ENCODE results near the gene AKNA.
A peak's percentile ranks its signal among the peaks of the same experiment; 100 is the strongest.

Gene AKNA, protein sequence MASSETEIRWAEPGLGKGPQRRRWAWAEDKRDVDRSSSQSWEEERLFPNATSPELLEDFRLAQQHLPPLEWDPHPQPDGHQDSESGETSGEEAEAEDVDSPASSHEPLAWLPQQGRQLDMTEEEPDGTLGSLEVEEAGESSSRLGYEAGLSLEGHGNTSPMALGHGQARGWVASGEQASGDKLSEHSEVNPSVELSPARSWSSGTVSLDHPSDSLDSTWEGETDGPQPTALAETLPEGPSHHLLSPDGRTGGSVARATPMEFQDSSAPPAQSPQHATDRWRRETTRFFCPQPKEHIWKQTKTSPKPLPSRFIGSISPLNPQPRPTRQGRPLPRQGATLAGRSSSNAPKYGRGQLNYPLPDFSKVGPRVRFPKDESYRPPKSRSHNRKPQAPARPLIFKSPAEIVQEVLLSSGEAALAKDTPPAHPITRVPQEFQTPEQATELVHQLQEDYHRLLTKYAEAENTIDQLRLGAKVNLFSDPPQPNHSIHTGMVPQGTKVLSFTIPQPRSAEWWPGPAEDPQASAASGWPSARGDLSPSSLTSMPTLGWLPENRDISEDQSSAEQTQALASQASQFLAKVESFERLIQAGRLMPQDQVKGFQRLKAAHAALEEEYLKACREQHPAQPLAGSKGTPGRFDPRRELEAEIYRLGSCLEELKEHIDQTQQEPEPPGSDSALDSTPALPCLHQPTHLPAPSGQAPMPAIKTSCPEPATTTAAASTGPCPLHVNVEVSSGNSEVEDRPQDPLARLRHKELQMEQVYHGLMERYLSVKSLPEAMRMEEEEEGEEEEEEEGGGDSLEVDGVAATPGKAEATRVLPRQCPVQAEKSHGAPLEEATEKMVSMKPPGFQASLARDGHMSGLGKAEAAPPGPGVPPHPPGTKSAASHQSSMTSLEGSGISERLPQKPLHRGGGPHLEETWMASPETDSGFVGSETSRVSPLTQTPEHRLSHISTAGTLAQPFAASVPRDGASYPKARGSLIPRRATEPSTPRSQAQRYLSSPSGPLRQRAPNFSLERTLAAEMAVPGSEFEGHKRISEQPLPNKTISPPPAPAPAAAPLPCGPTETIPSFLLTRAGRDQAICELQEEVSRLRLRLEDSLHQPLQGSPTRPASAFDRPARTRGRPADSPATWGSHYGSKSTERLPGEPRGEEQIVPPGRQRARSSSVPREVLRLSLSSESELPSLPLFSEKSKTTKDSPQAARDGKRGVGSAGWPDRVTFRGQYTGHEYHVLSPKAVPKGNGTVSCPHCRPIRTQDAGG (N-terminal part only)

DNA sequence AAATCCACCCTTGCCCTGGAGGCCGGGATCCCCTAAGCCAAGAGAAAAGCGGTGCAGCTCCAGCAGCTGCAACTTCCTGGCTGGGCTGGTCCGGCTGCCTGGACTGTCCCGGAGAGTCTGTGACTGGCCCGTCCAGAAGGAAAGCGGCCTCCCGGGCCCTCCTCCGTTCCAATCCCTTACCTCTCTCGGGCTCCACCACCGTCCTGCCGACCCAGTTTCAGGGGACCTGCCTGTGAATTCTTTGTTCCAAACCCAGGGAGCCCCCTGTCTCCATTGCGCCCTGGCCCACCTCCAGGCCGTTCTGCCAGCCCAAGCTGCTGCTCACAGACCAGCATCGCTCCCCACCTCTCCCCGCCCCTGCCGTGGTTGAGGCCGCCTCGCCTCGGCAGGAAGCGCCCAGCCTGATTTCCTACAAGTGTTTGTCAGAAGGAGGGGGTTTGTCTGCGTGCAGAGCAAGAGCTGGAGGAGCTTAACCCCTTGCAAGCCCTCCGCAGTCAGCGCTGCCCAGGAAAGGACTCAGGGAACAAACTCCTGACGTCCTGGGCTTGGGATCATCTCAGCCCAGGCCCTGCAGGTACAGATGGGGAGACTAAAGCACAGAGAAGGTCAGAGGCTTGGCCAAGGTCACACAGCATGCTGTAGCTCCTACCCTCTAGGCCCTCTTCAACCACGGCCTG lies at the start of gene AKNA:
Gene AKNA (minus strand): TSS at position 303 of the 677 bp plus-strand sequence. CDS start 6,649 bp downstream, outside the sequence.
- peak; percentile 62 for DNase-seq (ENCODE audit: low spot score)

DNA sequence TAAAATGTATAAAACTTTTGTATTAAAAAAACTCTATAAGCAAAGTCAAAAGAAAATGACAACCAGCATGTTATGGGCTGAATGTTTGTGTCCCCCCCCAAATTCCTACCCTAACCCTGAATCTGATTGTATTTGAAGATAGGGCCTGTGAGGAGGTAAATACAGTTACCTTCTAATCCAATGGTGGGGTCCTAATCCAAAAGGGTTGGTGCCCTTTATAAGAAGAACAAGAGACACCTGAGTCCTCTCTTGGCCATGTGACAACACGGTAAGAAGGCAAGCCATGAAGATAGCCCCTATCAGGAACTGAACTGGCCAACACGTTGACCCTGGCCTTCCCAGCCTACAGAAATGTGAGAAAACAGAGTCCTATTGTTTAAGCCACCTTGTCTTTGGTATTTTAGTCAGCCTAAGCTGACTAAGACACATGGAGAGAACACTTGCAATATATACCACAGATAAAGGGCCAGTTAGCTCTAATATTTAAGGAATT lies 49.7 kb upstream of the AKNA start:
- DNase-seq (ENCODE audit: low spot score), result no peak

DNA sequence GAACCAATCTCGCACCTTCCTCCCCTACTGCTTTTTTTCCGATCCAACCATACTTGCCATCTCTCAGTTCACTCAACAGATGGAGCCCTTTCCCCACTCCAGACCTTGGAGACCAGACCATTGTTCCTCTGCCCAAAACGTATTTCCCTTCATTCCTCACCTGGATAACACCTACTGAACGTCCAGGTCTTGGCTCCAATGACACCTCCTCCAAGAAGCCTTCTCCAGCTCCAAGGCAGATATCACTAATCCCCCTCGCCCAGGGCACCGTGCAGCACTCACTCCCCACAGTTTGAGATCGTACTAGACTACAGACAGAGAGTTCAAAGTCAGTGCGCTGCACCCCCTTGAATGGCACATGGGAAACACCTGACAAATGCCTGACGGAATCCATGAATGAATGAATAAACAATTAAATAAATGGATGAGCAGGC lies 47.1 kb upstream of the AKNA start:
- DNase-seq (ENCODE audit: low spot score), result peak; percentile 72

DNA sequence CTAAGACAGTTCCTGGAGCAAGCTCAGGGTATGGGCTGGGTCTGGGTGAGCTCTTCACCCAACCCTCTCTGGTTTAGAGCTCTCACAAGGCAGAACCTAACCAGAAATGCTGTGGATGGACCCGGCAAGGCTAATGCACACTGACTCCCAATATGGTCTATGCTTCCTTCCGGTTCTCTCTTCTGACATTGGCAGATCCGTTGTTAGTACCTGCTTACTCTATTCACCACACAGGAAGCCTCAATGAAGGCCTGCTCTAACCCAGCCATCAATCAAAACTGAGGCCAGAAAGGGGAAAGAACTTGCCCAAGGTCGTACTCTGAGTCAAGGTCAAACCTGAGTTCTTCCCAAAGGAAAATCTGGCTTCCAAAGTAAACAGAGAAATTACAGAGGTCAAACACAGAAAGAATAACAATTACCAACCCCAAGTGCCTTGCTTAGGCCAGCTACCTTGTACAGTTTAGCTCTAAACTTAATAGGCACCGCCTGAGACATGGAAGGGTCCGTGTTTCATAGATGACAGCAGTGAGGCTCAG lies 46.0 kb upstream of the AKNA start:
- DNase-seq (ENCODE audit: low spot score), result no peak

DNA sequence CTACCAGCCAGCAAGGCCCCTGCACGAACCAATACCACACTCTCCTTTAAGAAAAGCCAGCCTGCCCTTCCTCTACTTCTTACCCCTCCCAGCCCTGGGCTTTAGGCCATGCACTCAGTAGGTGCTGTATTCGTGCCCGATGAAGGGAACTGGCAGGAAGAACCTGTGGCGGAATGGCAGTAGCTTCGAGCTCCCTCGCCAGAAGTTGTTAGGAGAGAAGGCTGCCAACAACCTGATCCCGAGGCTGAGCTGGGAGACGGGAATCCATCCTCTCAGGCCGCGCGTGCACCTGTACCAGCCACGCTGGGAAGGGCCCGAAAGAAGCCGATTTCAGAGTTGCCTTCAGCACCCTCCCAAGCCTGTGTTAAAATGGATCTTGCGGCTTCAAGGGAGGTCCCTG lies 45.3 kb upstream of the AKNA start:
- DNase-seq (ENCODE audit: low spot score), result no peak

DNA sequence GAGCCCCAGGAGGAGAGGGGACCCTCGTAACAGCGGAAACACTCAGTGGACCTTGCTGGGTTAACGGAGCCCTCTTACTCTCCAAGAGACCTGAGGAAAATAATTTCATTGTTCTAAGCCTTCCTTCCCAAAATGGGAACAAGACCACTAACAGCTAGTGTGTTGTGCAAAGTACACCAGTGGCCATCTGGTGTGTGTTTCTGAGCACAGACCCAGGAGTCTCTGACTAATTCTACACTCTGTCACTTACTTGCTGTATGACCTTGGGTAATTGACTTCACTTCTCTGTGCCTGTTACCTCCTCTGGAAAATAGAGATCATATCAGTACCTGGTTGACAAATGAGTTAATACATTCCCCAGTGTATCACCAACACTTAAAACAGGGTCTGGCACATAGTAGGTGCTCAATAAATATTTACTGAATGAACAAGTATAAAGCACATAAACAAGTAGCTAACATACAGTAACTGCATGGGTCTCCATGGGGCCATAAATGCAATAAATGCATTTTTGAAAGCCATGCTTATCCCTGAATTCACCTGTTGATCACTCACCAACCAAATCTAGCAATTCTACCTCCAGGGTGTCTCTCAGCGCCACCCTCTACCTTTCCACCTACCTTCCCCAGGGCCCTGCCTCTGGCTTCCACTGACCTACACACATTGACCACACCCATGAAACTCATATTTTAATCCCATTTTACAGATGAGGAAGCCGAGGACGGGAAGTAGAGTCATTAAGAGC lies 44.7 kb upstream of the AKNA start:
- no peak for DNase-seq (ENCODE audit: low spot score)

DNA sequence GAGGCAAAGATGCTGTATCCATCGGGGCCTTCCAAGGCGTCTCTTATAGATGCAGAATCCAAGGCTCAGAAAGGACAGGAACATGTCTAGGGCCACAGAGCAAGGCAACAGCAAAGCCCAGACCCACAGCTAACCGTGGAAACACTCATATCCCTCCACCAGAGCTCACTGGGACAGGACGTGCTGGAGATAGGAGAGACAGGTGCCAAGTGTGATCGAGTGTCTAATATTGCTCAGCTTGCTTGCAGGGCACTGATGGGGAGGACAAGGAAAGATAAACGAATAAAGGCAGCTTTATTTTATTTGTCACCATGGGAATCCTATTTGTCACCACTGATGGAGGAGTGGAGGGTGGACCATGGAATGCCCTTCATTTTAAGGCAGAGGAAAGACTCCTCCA lies 44.0 kb upstream of the AKNA start:
- no peak for DNase-seq (ENCODE audit: low spot score)

DNA sequence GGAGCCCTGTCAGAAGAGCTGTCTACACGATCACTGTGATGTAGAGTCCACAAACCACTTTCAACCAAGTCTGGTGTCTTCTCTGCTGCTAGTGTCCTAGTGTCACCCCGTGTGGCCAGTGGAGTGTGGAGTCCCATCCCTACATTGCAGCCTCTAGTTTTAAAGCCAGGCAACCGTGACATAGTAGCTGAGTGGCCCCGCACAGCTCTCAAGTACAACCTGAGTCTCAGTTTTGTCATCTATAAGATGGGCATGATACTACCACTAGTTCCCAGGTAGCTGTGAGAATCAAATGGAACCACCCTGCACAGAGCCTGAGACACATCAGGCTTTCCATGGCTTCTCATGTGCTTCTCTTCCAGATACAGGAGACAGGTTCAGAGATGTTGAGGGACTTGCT lies 43.2 kb upstream of the AKNA start:
- DNase-seq (ENCODE audit: low spot score), result no peak

DNA sequence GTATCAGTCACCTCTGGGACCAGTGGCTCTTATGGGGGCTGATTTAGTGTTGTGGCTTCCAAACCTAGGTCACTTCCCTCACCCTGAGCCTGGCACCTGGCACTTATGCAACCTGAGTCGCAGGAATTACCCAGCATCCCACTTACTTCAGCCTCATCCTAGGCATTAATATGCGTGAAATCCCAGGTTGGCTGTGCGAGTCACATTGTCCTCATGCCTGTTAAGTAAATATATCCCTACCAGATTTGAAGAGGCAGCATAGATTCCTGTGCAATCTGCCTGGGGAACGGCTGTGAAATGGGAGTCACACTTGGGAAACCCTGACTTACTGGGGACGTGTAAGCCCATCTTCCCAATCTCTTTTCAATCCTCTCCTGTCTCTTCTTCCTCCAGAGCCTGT lies 42.7 kb upstream of the AKNA start:
- no peak for DNase-seq (ENCODE audit: low spot score)

DNA sequence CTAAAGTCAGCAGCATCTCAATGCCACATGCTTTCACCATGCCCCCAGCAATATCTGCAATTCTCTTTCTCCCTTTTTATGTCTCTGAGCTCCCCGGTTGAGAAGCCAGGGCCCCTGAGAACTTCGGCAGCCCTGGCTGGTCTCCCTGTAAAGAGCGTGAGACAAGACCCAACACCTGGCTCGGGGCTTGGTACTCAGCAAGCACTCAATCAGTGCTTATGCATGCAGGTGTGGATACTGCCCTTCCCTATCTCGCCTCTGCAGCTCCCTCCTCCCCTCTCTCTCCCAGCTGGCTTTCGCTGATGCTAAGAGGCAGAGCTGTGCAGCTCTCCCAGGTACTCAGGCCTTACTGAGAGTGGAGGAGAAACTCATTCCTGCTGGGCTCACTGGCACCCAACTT lies 41.7 kb upstream of the AKNA start:
- no peak for DNase-seq (ENCODE audit: low spot score)

DNA sequence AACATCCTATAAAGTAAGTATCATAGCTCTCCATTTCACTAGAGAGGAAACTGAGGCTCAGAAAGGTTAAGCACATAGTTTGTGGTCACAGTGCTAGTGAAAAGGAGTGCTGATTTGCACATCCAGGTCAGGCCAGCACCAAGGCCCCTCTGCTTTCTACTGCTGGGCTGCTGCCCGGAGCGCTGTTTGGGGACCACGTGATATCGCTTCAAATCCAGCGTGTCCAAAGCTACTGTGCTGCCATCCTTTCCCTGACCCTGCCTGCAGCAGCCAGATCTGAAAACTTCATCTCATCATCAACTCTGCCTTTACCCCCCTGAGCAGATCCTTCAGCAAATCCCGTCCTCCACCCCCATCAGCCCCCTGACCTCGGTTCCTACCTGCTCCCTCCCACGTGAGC lies 40.7 kb upstream of the AKNA start:
- no peak for DNase-seq (ENCODE audit: low spot score)

DNA sequence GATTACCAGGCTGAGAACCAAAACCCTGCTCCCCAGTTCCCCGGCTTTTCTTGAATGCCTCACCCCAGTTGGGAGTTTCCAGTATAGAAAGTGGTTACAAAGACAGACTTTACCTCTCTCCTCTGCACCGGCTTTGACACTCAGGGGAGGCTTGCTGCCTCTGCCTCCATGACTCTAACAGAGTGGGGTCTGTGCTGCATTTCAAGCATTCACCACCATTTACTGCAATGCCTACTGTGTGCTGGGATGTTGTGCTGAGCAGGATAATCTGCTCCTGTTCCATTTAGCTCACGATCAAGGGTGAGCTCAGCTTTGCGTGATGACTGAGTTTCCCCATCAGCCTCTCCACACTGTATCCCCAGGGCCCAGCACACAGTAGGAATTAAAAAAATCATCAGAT lies 39.9 kb upstream of the AKNA start:
- DNase-seq (ENCODE audit: low spot score), result no peak

DNA sequence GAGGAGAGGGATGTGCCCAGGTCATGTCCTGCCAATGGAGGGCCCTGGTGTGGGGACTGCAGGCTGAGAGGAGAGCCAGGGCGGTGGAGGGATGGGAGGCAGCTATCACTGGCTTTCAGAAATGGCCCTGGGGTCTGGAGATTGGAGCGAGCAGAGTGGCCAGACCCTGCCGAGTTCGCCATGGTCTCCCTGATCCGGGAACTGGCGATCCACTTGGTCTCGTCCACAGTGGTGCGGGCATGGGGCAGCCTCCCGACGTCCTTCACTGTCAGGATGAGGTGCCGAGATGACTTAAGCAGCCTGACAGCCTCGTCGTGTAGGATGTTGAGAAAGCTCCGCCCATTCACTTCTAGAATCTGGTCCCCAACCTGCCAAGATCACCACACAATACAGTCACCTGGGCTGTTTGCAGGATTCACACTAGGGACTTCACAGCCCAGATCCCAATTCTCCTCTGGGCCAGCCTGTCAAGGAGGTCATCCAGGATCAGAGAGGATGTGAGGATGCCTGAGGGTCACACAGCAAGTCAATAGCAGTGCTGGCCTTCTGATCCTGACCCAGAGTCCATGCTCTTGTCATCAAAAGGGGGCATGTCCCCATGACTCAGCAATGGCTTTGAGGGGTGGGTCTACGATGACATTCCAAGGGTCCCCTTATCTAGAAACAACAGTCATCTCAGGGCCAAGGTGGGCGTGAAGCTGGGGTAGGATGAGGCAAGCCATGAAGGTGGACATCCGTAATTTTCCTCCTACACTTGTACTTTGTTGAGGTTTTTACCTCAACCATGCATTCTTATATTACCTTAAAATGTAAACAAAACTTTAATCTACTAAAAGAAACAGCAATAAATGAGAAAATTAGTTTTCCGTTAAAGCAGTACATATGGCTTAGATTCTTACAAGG lies 38.5 kb upstream of the AKNA start:
- no peak for DNase-seq (ENCODE audit: low spot score)

DNA sequence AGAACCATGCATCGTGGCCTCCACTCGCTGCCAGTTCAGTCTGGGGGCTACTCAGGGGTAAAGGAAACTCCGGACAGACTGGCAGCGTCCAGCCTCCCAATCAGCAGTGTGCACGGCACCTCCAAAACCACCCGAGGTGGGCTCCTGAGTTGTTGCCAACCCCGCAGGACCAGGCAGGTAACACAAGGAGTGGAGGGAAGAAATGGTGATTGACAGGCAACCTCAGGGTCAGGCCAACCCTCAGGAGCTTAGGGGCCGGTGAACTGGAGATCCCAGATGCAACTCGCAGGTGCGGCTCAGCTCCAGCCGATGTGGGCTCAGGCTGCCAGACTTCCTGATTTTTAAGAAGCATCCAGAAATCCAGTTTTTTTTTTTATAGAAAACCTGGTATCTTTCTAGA lies 37.3 kb upstream of the AKNA start:
- DNase-seq (ENCODE audit: low spot score), result no peak

DNA sequence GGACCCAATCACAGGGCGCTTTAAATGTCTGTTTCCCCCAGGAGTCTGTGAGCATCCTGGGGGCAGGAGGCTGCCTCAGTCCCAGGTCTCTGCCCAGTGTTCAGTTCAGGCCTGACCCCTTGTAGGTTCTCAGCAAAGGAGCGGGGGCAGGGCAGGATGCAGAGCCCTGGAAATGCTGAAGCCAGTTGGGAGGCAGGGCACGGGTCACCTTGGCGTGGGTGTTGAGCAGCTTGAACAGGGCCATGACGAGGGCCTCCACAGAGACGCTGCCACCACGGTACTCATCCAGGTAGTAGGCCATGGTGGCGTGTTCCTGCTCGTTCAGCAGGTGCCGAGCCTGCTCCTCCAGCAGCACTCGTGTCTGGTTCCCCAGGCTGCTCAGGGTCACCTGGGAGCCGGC lies 36.3 kb upstream of the AKNA start:
- DNase-seq (ENCODE audit: low spot score), result no peak

DNA sequence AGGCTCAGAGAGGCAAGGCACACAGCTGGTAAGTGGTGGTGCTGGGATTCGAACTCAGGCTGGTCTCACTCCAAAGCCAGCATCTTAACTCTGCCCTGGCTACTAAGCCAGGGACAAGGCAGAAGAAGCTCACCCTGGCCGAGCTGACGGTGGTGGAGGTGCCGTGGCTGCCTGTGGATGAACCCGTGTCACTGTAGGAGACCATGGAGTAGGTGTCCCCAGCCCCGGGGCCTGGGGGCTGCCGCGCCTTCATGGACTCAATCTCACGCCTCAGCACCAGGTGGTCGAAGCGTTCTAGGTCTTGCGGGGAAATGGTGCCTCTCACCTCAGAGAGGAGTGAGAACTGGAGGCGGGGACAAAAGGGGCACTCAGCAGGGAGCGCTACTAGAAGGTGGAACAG lies 35.4 kb upstream of the AKNA start:
- no peak for DNase-seq (ENCODE audit: low spot score)

DNA sequence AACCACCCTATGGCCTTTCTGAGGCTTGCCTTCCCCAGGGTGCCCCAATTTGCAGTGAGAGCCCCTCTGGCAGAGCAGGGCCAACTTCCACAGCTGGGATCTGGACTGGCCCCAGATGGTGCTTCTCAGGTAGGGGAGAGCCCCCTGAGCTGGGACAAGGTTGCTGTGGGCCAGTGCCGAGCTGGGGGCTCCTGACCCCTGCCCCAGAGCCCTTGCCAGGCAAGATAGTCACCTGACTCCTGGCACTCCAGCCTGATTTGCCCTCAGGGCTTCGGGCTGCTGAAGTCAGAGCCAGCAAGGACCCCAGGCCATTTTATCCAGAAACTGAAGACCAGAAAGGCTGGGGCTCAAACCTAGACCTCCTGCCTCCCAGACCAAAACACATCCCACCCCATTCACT lies 33.4 kb upstream of the AKNA start:
- no peak for DNase-seq (ENCODE audit: low spot score)

DNA sequence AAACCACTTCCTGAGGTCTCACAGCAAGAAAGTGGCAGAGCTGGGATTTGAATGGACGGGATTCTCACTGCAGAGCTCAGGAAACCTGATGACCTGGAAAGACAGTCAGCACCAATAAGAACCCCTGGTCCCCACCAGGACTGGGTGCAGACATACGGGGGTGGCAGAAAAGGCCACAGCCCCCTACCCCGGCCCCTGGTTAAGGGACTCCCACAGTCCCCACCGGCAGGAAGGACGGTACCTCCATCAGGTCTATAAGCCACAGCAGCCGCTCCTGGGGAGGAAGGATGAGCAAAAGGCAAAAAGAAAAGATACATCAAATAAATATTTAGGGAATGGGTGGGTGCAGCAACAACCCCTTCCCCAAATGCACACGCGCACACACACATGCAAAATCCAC lies 32.0 kb upstream of the AKNA start:
- DNase-seq (ENCODE audit: low spot score), result no peak

DNA sequence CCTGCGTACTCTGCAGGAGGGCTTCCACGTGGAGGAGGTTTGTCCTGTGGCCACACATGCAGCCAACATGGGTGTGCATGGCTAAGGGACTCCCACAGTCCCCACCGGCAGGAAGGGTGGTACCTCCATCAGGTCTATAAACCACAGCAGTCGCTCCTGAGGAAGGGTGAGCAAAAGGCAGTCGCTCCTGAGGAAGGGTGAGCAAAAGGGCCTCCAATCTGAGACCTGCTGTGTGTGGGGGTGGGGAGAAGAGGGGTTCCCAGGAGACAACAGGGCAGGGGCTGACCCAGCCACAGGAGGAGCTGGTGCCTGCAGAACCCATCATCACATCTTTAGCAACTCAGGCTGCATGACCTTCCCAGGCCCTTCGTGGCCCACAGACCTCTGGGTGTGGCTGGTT lies 30.3 kb upstream of the AKNA start:
- no peak for DNase-seq (ENCODE audit: low spot score)

DNA sequence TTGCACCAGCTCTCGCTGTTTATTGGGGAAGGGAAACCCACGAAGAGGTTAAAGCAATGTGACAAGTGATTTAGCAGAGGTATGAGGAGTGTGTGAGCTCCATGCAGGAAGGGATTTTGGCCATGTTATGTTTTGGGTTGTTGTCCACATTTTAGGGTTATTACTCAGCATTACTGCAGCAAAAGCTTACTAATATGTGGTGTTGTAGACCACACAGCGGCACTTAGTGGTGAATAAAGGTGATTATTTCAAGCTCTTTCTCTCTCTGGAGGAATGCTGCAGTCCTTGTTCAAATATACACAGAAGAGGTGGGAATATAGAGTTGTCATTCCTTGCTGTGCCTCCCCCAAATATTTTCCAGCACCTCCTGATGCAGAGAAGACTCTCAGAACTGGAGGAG lies 29.7 kb upstream of the AKNA start:
- DNase-seq (ENCODE audit: low spot score), result peak; percentile 81

Data from AG08395 (cell line).